LNCAP (cell line): ENCODE results near the gene CIAO2B.

Experiments
- TF ChIP-seq, protein P1 (sequence below): fragments of 450-650 bp; IDR thresholded peaks from 2 replicates; pipeline ENCODE4 v1.5.1; 2017; ENCODE audit warnings: mild to moderate bottlenecking

CIAO2B gene

DNA sequence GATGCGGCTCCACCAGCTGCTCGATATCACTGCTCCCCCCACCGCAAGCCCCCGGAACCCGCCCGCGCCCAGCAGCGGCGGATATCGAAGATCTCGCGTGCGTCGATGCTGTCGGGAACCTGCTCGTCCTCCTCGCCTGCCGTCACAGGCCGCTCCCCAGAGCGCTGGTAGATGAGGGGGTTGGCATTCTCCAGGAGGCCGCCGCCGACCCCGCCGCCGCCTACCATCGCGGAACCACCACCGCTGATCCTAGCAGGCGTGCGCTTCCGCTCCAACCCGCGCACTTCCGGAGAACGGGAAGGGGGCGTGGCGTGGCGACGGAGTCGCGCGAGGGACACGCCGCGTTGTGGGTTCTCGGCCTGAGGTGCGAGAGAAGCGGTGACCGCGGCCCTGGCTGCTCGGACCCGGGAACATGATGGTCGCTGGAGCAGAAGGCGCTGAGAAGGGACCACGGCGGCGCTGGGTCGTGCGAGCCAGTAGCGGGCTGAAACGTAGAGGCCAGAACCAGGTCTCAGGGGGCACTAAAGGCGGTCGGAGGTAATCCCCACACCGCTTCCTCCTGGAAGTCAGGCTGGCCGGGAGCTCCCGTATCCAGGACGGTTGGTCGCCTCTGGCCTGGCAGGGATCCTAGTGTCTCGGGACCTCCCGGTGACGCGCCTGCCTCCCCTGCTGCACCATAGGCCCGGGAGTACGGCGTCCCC lies at the start of gene CIAO2B:
TSS of gene CIAO2B (minus strand) at position 265 of the 701 bp plus-strand sequence. CDS start at position 227, 38 bp downstream.
- TF ChIP-seq, protein P1, sequence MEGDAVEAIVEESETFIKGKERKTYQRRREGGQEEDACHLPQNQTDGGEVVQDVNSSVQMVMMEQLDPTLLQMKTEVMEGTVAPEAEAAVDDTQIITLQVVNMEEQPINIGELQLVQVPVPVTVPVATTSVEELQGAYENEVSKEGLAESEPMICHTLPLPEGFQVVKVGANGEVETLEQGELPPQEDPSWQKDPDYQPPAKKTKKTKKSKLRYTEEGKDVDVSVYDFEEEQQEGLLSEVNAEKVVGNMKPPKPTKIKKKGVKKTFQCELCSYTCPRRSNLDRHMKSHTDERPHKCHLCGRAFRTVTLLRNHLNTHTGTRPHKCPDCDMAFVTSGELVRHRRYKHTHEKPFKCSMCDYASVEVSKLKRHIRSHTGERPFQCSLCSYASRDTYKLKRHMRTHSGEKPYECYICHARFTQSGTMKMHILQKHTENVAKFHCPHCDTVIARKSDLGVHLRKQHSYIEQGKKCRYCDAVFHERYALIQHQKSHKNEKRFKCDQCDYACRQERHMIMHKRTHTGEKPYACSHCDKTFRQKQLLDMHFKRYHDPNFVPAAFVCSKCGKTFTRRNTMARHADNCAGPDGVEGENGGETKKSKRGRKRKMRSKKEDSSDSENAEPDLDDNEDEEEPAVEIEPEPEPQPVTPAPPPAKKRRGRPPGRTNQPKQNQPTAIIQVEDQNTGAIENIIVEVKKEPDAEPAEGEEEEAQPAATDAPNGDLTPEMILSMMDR = no peak

DNA sequence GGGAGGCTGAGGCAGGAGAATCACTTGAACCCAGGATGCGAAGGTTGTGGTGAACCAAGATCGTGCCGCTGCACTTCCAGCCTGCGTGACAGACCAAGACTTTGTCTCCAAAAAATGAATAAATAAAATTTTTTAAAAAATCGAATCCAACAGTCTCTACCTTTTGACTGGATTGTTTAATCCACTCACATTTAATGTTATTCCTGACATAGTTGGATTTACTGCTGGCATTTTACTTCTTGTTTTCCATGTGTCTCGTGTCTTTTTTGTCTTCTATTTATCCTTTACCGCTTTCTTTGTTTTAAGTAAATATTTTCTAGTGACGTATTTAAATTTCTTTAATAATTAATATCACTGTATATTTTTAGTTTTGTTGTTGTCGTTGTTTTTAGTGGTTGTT lies 48.8 kb upstream of the CIAO2B start:
- TF ChIP-seq, protein P1 = no peak

DNA sequence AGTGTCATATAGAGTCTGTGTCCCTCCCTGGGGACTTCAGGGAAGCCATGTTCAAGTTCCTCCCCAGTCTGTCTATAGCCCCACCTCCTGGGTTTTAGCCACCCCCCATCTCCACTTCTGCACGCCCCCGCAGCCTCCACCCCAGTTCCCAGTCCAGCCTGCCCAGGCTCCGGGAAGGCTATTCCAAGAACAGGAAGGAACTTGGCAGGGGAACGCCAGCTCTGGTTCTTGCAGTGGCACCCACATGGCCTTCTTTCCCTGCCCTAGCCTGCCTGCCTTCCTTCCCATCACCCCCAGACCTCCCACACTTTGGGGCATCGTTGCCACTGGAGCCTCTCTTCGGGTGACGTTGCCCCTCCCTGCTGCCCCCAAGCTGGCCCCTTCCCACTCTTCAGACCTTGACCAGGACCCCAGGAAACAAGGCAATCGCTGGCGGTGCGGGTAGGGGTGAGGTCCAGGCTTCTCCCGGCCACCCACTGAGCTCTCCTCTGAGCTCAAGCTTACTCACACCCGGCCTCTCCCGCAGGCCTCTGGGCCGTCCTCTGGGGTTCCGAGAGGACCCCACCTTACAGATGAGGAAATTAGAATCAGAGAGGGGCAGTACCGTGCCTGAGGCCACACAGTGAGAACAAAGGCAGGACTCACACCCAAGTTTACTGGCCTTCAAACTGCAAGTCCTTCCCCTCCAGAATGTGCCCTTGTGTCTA lies 45.0 kb upstream of the CIAO2B start:
- TF ChIP-seq, protein P1 = no peak

DNA sequence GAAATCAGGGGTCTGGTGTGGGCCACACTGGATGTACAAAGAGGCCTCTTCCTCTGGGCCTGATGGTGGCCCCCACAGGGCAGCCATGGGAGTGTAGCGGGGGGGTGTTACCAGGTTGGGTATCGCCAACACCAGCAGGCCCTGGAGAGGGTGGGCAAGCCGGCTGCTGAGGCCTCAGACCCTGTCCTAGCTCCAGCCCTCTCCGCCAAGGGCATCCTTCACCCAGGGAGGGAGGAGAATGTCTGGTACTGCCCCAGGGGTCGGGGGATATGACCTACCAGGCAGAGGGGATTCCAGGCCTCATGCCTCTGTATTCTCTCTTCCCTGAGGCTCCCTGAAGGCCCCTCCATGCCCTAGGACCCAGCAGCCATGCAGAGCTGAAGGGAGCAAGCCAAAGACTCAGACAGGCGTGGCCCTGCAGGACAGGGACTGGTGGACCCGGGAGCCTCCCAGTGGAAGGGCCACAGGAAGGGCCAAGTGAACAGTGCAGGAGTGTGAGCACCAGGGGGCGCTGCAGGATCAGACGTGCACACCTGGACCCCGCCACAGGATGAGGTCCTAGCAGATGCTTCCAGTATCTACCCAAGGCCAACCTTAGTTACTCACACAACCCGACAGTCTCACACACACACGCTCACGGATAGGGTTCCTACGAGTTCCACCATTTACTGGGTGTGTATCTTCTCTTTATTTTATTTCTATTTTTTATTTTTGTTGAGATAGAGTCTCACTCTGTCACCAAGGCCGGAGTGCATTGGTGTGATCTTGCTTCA lies 43.3 kb upstream of the CIAO2B start:
- TF ChIP-seq, protein P1 = peak; percentile 92

DNA sequence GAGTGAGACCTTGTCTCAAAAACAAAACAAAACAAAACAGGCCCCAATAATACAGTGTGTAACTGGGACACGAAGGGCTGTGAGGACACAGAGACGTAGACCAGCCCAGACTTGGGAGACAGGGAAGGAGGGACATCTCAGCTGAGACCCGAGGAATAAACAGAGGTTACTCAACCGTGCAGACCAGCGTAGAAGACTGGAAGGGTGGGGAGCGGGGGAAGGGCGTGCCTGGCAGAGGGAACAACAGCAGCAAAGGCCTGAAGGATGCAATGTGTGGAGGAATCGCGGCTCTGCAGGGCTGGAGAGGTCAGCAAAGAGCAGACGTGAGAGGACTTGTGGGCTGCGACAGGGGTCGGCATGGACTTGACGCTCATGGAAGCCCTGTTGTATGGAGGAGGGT lies 42.5 kb upstream of the CIAO2B start:
- TF ChIP-seq, protein P1 = no peak

DNA sequence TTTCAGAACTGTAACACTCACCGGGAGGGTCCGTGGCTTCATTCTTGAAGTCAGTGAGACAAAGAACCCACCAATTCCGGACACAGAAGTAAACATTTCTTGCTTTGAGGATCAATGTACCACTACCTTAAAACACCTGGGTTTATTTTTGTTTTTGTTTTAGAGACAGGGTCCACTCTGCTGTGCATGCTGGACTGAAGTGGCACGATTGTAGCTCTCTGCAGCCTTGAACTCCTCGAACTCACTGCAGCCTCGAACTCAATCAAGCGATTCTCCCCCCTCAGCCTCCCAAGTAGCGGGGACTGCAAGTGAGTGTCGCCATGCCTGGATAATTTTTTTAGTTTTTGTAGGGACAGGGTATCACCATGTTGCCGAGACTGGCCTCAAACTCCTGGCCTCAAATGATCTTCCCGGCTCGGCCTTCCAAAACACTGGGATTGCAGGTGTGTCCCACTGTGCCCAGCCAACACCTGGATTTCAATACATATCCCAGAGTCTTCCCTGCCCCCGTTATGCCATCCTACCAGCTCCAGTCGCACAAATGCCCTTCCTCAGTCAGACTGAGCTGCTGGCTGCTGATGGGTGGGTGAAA lies 41.2 kb upstream of the CIAO2B start:
- TF ChIP-seq, protein P1 = no peak

DNA sequence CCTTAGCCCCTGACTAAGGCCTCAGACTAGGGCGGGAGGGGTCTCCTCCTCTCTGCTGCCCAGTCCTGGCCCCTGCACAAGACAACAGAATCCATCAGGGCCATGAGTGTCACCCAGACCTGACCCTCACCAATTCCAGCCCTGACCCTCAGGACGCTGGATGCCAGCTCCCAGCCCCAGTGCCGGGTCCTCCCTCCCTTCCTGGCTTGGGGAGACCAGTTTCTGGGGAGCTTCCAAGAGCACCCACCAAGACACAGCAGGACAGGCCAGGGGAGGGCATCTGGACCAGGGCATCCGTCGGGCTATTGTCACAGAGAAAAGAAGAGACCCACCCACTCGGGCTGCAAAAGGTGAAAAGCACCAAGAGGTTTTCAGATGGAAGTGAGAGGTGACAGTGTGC lies 39.5 kb upstream of the CIAO2B start:
- TF ChIP-seq, protein P1 = no peak
